GM18526 (cell line): ENCODE measurements around the gene ACTN4.

Experiments used
- POLR2A ChIP-seq: IDR thresholded peaks from 3 replicates; pipeline ENCODE4 v1.6.1; 2011; ENCODE audit not compliant: insufficient read length; ENCODE audit errors: extremely low read depth

Gene ACTN4

DNA sequence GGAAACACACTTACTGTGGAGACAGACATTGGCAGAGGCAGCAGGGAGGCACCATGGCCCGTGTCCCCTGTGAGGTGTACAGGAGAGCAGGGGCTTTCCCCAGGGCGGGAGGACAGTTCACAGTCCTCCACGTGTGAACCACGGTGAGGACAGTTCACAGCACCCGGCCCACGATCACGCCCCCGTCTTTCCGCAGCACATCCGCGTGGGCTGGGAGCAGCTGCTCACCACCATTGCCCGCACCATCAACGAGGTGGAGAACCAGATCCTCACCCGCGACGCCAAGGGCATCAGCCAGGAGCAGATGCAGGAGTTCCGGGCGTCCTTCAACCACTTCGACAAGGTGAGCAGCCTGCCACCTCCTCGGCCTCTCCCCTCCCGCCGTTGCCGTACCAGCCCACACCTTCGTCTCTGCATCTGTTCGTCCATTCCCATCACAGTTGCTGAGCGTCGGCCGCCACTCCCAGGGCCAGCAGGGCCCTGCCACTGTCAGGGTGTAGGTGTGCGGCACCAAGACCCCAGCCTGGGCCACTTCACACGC is 79.4 kb downstream of the ACTN4 start:
- no peak for TF ChIP-seq POLR2A

DNA sequence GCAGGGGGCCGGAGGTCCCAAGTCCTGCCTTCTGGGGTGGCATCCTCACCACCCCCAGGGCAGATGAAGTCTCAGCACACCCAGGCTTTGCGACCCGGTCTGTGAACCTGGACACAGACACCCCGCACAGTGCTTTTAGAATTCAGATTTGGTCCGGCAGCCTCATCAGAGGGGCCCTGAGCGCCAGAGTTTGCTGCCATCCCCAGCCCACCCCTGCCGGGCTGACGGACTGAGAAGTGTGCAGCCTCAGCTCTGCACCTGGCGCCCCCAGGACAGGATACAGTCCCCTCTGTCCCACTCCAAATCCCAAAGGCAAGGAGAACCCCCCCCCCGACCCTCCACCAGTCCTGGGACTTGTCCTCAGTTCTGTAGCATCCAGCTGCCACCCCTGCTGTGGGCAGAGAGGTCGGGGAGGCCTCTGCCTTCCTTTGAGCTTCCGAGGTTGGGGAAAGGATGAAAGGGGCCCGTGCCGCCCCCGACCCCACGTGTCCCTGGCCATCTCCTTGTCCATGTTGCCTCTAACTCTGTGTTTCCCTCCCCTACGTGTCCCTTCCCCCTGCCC is 79.9 kb downstream of the ACTN4 start:
- no peak for TF ChIP-seq POLR2A

DNA sequence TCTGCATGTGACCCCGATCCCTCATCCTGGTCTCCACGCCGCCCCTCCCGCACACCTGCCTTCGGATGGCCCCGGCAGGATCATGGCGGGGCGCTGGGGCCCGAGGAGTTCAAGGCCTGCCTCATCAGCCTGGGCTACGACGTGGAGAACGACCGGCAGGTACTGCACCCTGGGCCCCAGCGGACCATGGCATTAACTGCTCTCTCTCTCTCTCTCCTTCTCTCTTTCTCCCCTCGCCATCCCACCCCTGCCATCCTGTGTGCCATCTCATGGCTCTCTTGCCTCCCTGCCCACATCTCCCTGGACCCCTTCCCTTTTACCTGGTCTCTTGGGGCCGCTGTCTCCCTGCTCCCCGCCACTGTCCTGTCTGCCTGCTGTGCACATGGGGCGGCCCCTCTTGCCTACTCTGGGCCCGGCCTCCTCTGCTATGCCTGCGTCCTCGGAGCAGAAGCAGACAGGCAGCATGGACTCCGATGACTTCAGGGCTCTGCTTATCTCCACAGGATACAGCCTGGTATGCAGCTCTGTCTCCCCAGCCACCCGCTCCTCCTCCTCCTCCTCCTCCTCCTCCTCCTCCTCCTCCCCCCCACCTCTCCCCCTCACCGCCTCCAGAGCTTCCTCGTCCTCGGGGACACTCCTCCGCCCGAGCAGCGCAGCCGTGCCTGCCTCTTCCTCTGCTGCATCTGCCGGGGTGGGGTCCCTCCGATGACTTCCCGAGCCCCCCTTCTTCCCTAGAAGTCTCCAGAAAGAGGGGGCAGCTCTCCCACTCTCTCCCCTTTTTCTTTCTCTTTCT is 80.6 kb downstream of the ACTN4 start:
- no peak for TF ChIP-seq POLR2A

DNA sequence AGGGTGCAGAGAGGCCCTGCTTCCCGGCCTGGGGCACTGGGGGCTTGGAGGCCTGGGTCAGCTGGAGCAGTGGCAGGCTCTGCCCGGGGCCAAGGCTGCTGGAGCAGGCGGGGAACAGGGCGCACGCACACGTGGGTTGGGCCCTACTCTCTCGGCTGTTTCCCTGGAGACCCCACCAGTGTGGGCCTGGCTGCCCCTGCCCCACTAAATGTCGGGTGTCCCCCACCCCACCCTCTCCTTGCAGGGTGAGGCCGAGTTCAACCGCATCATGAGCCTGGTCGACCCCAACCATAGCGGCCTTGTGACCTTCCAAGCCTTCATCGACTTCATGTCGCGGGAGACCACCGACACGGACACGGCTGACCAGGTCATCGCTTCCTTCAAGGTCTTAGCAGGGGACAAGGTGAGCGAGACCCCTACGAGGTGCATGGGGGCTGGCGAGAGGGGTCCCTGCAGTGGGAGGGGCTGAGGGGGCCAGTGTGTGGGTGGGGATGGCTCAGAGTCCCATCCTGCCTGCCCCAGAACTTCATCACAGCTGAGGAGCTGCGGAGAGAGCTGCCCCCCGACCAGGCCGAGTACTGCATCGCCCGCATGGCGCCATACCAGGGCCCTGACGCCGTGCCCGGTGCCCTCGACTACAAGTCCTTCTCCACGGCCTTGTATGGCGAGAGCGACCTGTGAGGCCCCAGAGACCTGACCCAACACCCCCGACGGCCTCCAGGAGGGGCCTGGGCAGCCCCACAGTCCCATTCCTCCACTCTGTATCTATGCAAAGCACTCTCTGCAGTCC is 81.5 kb downstream of the ACTN4 start:
- no peak for TF ChIP-seq POLR2A

DNA sequence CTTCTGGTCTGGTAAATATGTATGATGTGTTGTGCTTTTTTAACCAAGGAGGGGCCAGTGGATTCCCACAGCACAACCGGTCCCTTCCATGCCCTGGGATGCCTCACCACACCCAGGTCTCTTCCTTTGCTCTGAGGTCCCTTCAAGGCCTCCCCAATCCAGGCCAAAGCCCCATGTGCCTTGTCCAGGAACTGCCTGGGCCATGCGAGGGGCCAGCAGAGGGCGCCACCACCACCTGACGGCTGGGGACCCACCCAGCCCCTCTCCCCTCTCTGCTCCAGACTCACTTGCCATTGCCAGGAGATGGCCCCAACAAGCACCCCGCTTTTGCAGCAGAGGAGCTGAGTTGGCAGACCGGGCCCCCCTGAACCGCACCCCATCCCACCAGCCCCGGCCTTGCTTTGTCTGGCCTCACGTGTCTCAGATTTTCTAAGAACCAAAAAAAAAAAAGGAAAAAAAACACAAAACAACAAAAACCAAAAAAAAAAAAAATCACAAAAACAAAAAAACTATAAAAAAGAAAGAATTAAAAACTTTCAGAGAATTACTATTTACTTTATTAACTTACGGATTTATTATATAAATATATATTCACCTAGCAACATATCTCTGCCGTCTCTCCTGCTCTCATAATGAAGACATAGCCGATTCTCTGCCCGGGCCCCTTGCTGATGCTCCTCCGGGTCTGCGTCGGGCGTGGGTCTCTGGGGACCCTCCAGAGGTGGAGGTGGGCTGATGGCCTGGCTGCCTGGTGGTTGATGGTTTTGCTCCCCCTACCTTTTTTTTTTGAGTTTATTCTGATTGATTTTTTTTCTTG is 82.4 kb downstream of the ACTN4 start:
- TF ChIP-seq POLR2A, result no peak

DNA sequence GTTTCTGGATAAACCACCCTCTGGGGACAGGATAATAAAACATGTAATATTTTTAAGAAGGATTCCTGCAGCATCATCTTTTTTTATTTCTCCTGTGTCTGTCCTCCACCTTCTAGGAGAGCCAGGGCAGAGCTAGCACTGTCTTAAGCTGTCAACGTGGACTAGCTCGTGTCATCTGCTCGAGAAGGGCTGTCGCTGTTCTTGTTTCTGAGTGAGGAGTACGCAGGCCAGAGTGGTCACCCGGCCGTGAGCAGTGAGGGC is 83.0 kb downstream of the ACTN4 start:
- no peak for TF ChIP-seq POLR2A

DNA sequence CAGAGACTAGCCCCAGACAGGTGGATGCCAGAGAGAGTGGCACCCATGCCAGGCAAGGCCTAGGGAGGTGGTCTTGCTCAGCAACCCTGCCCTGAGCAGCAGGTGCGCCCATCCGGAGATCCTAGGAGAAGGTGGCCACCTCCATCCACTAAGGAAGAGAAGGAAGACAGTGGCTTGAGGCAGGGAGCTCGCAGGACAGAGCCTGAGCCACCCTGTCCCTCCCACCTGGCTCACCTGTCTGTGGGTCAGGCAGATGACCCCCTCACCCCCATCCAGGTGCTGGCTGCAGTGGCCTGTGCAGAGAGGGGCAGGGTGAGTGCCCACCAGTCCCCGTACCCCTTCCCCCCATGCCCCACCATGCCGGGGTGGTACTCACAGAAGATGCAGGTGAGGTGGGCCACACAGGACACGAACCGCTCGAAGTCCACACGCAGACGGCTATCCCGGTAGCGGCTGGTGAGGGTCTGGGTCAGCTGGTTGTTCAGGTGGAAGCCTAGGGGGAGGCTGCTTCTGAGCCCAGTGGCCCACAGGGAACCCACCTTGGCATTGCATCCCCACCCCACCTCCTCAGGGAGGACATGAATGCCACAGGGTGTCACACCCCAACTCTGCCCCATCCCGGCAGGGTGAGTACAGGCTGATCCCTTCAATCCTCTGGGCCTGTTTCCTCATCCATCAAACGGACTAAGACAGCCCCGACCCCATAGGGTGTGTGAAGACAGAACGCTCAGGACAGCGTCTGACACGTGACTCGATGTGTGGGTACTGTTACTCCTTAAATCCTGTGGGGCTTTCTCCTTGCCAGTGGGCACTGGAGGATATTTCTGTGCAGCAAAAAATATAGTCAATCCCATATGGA is 83.5 kb downstream of the ACTN4 start:
- no peak for TF ChIP-seq POLR2A

DNA sequence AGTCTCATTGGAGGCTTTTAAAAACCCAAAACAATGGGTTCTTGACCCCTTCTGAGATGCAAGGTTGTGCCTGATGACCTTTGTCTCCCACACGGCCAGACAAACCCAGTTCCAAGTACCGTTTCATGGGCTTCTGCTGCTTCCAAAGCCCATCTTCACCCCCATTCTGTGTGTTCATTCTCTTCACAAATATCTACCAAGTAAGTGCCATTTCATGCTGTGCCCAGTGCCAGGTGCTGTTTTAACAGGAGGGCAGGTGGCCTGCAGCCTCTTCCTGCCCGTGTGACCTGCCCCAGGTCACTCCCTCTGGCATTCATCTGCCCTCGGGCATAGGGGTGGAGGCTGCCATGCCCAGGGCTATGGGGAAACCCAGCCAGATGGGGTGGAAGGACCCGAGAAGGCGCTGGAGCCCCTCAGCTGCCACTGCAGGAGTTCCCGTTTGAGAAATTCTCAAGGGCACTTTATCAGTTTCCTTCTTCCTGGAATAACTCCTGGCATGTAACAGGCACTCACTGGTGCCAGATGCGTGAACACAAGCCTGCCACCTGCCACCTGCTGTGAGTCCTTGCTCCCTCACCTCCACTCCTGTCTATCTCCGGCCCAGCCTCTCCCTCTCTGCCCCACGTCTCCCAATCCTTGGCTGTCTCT is 84.3 kb downstream of the ACTN4 start:
- TF ChIP-seq POLR2A, result no peak

DNA sequence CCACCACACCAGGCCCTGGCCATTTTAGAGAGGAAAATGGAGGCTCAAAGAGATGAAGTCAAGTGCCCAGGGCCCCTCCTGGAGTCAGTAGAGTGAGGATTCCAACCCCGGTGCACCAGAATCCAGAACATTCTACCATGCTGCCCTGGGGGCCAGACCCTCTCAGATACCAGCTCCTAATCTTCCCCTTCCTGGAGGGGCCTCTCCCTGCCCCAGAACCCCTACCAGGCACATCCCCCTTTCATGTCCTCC is 85.7 kb downstream of the ACTN4 start:
- no peak for TF ChIP-seq POLR2A

DNA sequence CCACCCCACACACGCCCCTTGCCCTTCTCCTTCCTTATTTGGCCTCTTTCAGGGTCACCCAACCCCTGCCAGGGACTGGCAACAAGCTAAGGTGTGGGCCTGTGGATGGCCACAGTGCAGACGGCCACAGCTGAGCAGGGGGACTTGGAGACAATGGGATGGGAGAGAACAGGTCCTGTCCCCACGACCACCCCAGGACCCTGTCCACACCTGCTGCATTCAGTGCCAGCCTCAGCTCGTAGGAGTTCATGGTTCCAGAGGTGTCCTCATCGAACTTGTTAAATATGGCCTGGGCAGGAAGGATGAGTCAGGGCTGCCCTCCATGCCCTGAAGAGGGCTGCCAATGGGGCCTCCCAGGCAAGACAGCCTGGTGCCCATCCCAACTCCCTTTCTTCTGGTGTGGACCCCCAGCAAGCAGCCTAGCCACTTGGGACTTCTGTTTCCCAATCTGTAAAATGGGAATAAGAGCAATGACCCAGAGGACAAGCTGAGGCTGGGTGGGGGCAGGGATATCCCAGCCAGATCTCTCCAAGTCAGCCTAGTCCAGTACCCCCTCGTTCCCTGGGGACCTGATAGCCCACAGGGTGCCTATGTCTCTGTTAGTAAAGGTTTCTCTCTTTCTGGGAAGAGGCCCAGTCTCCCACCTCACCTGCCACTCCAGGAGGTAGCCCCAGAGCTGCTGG is 86.2 kb downstream of the ACTN4 start:
- TF ChIP-seq POLR2A, result no peak

DNA sequence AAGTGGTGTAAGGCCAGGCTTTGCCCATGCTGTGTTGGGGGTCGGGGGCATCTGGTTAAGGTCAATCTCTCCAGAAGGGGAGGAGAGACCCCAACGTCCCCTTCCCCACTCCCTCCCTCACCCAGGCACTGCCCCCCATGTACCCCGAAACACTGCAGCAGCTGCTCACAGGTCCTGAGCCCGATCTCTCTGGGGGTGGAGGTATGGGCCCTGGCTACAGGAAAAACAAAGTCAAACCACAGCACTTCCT is 86.7 kb downstream of the ACTN4 start:
- TF ChIP-seq POLR2A, result no peak

DNA sequence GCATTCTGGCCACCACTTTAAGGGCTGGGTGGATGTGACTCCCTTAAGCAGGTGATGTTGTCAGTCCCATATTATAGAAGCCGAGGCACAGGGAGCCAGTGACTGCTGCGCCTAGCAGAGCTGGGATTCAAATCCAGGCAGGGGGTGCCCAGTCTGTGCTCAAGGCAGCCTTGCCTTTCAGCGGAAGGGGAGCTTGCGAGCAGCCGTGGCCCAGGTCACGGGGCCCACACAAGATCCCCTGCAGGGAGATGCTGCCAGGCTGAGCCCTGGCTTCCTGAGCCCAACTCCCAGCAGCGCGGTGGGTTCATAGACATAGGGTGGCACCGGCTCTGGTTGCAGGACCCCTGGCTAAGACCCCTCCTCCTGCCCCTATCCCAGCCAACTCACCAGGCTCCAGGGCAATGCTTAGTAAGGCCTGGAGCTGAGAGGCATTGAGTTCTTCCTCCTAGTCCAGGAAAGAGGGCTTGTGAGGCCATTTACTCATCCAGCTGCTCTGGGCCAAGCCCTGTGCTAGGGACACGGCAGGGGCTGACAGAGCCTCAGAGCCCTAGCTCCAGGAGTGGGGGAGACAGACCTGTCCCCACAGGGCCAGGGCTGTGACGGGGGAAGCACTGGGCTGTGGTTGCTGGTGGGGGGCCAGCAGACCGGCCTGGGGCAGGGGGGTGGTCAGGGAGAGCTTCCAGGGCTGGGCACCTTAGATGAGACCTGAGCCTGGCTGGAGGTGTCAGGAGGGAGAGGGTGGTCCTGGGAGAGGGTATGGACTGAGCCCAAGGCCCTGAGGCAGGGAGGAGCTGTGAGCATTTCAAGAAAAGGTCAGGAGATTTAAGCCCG is 87.2 kb downstream of the ACTN4 start:
- peak; percentile 51 for TF ChIP-seq POLR2A

DNA sequence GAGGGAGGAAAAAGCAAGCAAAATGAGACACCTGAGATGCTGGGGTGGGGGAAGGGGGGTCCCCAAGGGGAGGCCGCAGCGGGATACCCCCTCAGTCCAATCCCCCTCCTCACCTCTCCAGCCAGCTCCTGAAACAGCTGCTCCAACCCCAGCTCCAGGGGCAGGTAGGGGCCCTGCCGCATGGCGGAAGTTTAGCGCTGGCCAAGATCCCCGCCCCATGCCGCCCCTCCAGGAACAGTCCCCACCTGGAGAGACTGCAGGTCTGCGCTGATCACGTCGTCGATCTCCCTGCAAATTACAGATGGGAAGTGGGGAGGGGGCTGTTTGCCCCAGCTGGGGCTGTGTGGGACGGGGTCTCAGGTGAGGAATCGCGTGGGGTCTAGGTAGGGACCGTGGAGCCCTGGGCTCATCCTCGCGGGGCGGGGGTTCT is 87.8 kb downstream of the ACTN4 start:
- no peak for TF ChIP-seq POLR2A
